OCI-LY7 (cell line): ENCODE data around the gene PPY. TPM values are rescaled to one million over a fixed set of nuclear protein-coding genes. Genes with fewer than 3 reads are reported as not detected.

Experiments used
- BruUV-seq: library from RNA; stranded (reverse); fragments of 400-500 nt; replicated peaks from 2 replicates; lab custom pipeline; 2021; lab: Mats Ljungman, UMichigan
- CTCF ChIA-PET: fragments of 300-600 bp; sonication (Branson Sonifier 250); formaldehyde crosslinking; loops from one replicate; lab custom pipeline; 2022; ENCODE audit warnings: antibody characterized with exemption; ENCODE audit not compliant: unreplicated experiment; lab: Charles Lee
- POLR2A ChIA-PET: fragments of 300-600 bp; sonication (Branson Sonifier 250); formaldehyde crosslinking; loops from one replicate; lab custom pipeline; 2022; ENCODE audit warnings: antibody characterized with exemption; lab: Charles Lee
- DNase-seq: peaks from one replicate; pipeline ENCODE4 v3.0.0-alpha.2; 2015; ENCODE audit warnings: low spot score
- H2AFZ ChIP-seq: fragments of 200-600 bp; sonication (generic), shearing (Covaris generic); 2 replicates; pipeline ENCODE4 v1.6.1; 2014; ENCODE audit warnings: mild to moderate bottlenecking, antibody characterized with exemption, low read length, moderate library complexity
- H3K27ac ChIP-seq: fragments of 200-600 bp; sonication (generic); 2 replicates; pipeline ENCODE4 v1.5.1; 2014; ENCODE audit warnings: mixed run types, low read depth, mild to moderate bottlenecking, moderate library complexity, low read length, inconsistent platforms; ENCODE audit not compliant: poor library complexity, severe bottlenecking
- H3K36me3 ChIP-seq: fragments of 200-600 bp; sonication (generic); 2 replicates; pipeline ENCODE4 v1.6.1; 2014; ENCODE audit warnings: mild to moderate bottlenecking, antibody characterized with exemption, low read length, moderate library complexity, mixed read lengths; ENCODE audit not compliant: insufficient read depth
- H3K4me1 ChIP-seq: fragments of 200-600 bp; sonication (generic); 2 replicates; pipeline ENCODE4 v1.5.1; 2014; ENCODE audit warnings: mild to moderate bottlenecking, low read length; ENCODE audit not compliant: insufficient read depth, poor library complexity, severe bottlenecking
- H3K4me2 ChIP-seq: fragments of 200-600 bp; sonication (generic); 2 replicates; pipeline ENCODE4 v1.6.1; 2014; ENCODE audit warnings: mild to moderate bottlenecking, low read length
- H3K4me3 ChIP-seq: fragments of 200-600 bp; sonication (generic); 2 replicates; pipeline ENCODE4 v1.5.1; 2014; ENCODE audit warnings: mild to moderate bottlenecking, low read depth, low read length; ENCODE audit not compliant: poor library complexity, severe bottlenecking
- H3K79me2 ChIP-seq: fragments of 200-600 bp; sonication (generic); 2 replicates; pipeline ENCODE4 v1.6.1; 2016; ENCODE audit warnings: low read depth, mild to moderate bottlenecking, low read length, moderate library complexity, mixed read lengths; ENCODE audit not compliant: insufficient read depth
- H3K9me2 ChIP-seq: fragments of 200-600 bp; sonication (generic); 2 replicates; pipeline ENCODE4 v1.6.1; 2016; ENCODE audit warnings: mild to moderate bottlenecking, low read length, mixed read lengths; ENCODE audit not compliant: insufficient read depth
- H3K9me3 ChIP-seq: fragments of 200-600 bp; sonication (generic); 2 replicates; pipeline ENCODE4 v1.6.1; 2014; ENCODE audit warnings: mild to moderate bottlenecking, mixed run types, low read length, mixed read lengths
- H4K20me1 ChIP-seq: fragments of 200-600 bp; sonication (generic); 2 replicates; pipeline ENCODE4 v1.6.1; 2014; ENCODE audit warnings: mild to moderate bottlenecking, antibody characterized with exemption, low read length, moderate library complexity, mixed read lengths; ENCODE audit not compliant: insufficient read depth
- CTCF ChIP-seq: fragments of 200-600 bp; sonication (generic); conservative IDR thresholded peaks from 2 replicates; pipeline ENCODE4 v1.5.1; 2014; ENCODE audit warnings: mild to moderate bottlenecking, antibody characterized with exemption, low read length, moderate library complexity, mixed read lengths
- EZH2phosphoT487 ChIP-seq: fragments of 200-600 bp; sonication (generic); IDR thresholded peaks from 2 replicates; pipeline ENCODE4 v1.6.1; 2018; ENCODE audit warnings: low read depth, borderline replicate concordance, mild to moderate bottlenecking, mixed run types, antibody characterized with exemption, low read length, moderate library complexity, mixed read lengths
- intact Hi-C: fragments of 100-400 bp; cut with micrococcal nuclease; formaldehyde crosslinking; loops from one replicate; pipeline ENCODE4 v1.10.0; 2022; ENCODE audit not compliant: unreplicated experiment
- total RNA-seq, 2 experiments: library from RNA; depleted of rRNA in 1 of 2; stranded (reverse); fragments of >200 nt in 1 of 2; shearing (Covaris generic) in 1 of 2; gene quantifications; 2 replicates each; pipeline ENCODE4 v1.2.3, GENCODE V29; 2014 to 2022

PPY gene
- total RNA-seq, 2 experiments from 2014 or later, result not detected

GRCh38 chr17:43987131-43988021 is 45.1 kb upstream of the PPY start:
- TF ChIP-seq EZH2phosphoT487 (no peak), CTCF (no peak)
- POLR2A ChIA-PET, result no interaction called here
- no peaks in the 10 kb centered on the region for H3K4me1 ChIP-seq
- H3K79me2 ChIP-seq, result no peaks in the 10 kb centered on the region
- H4K20me1 ChIP-seq, result no peaks in the 10 kb centered on the region
- H3K4me3 ChIP-seq, result no peak overlapping the region
- no peaks in the 10 kb centered on the region for H3K36me3 ChIP-seq
- DNase-seq, result no peak
- intact Hi-C loops, result no loop called here
- no peaks in the 10 kb centered on the region for H3K9me3 ChIP-seq
- H3K9me2 ChIP-seq, result no peaks in the 10 kb centered on the region
- CTCF ChIA-PET, result no interaction called here
- no peak overlapping the region for H3K27ac ChIP-seq
- no peak overlapping the region for H2AFZ ChIP-seq
- no TSS peak for BruUV-seq
- H3K4me2 ChIP-seq, result no peak overlapping the region

GRCh38 chr17:43986225-43986981 is 44.1 kb upstream of the PPY start:
- Histone ChIP-seq H3K4me3 (no peak overlapping the region), H2AFZ (no peak overlapping the region), H3K27ac (no peak overlapping the region), H3K4me2 (no peak overlapping the region), H3K9me3 (no peaks in the 10 kb centered on the region), H3K36me3 (no peaks in the 10 kb centered on the region), H4K20me1 (no peaks in the 10 kb centered on the region), H3K79me2 (no peaks in the 10 kb centered on the region), H3K9me2 (no peaks in the 10 kb centered on the region), H3K4me1 (no peaks in the 10 kb centered on the region)
- ChIA-PET CTCF (no interaction called here), POLR2A (no interaction called here)
- BruUV-seq, result no TSS peak
- no peak for DNase-seq
- intact Hi-C loops, result no loop called here
- TF ChIP-seq EZH2phosphoT487 (no peak), CTCF (no peak)

- no peak overlapping the region for H3K27ac ChIP-seq
- H2AFZ ChIP-seq, result no peak overlapping the region
- H3K4me3 ChIP-seq, result no peak overlapping the region
- no peaks in the 10 kb centered on the region for H4K20me1 ChIP-seq
- H3K79me2 ChIP-seq, result no peaks in the 10 kb centered on the region
- H3K4me1 ChIP-seq, result no peaks in the 10 kb centered on the region
- H3K36me3 ChIP-seq, result no peaks in the 10 kb centered on the region
- no peaks in the 10 kb centered on the region for H3K9me3 ChIP-seq
- ChIA-PET POLR2A (no interaction called here), CTCF (no interaction called here)
- H3K9me2 ChIP-seq, result no peaks in the 10 kb centered on the region
- no peak overlapping the region for H3K4me2 ChIP-seq
- intact Hi-C loops, result no loop called here
- BruUV-seq, result no TSS peak
- TF ChIP-seq CTCF (no peak), EZH2phosphoT487 (no peak)
- no peak for DNase-seq
Observed at GRCh38 chr17:43984521-43984920, 42.2 kb upstream of the PPY start.
